HFF-Myc (cell line): ENCODE results near the gene ENOX1.

Source experiments
- DNase-seq: peaks from one replicate; pipeline ENCODE4 v3.0.0-alpha.2; 2011; ENCODE audit warnings: low read depth; ENCODE audit errors: extremely low read depth
- H3K4me3 ChIP-seq: replicated peaks from 2 replicates; pipeline ENCODE4 v1.5.1; 2011; ENCODE audit warnings: low read depth, mild to moderate bottlenecking, control low read depth, low read length
- TF ChIP-seq, protein P1 (sequence below): IDR thresholded peaks from 2 replicates; pipeline ENCODE4 v1.5.1; 2012; ENCODE audit warnings: mild to moderate bottlenecking, low read depth, low read length, control low read depth; ENCODE audit errors: missing control alignments

ENOX1 gene

DNA sequence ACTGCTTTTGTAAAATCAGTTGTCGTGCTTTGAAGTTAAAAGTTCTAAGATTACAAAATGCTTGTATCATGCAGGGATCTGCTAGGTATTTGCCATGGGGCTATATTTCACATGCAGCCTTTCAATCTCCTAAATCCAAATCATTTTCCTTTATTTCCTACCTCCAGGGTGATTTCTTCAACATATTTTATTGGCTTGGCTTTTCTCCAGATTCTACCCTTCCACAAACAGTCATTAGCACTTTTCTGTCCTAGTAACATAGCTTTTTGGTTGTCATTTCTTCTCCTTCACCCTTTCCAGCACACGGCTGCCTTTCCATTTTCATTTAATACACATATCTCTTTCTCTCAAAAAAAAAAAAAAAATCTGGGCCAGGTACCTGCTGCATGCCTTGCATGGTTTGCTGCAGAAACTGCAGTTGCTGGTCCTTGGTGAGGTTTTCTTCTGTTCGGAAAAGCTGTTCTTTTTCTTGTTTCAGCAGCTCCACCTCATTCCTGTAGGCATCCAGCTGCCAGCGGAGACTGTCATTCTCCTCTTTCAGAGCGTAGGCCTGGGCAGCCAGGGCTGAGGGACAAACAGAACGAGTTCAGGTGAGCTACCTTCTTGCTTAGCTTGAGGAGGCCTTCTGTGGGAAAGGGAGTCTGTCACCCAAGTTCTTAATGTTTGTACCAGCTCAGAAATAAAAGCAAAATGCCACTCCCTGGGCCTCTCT, 488.6 kb downstream of the ENOX1 start:
- H3K4me3 ChIP-seq: no peak overlapping the region
- TF ChIP-seq, protein P1, sequence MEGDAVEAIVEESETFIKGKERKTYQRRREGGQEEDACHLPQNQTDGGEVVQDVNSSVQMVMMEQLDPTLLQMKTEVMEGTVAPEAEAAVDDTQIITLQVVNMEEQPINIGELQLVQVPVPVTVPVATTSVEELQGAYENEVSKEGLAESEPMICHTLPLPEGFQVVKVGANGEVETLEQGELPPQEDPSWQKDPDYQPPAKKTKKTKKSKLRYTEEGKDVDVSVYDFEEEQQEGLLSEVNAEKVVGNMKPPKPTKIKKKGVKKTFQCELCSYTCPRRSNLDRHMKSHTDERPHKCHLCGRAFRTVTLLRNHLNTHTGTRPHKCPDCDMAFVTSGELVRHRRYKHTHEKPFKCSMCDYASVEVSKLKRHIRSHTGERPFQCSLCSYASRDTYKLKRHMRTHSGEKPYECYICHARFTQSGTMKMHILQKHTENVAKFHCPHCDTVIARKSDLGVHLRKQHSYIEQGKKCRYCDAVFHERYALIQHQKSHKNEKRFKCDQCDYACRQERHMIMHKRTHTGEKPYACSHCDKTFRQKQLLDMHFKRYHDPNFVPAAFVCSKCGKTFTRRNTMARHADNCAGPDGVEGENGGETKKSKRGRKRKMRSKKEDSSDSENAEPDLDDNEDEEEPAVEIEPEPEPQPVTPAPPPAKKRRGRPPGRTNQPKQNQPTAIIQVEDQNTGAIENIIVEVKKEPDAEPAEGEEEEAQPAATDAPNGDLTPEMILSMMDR: no peak
- no peak for DNase-seq

DNA sequence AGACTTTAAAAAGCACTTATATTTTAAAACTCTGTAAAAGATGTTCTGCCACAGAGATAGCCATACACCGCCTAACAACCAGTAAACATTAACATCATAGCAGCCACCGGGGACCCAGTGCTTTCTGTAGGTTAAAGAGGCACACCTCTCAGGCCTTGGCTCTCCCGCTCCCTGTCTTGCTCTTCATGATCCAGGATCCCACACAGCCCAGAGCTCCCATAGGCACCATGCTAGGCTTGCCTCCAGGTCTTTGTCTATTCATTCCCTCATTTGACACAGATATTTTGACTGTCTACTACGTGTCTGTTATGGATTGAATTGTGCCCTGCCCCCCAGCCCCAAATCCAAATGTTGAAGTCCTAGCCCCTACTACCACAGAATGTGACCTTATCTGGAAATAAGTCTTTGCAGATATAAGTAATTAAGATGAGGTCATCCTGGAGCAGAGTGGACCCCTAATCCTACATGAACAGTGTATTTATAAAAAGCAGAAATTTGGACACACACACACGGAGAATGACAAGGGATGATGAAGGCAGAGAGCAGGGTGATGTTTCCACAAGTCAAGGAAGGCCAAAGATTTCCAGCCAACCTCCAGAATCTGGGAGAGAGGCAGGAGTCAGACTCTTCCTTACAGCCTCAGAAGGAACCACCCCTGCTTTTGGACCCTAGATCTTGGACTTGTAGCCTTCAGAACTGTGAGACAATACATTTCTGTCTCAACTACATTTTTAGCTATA, 490.8 kb downstream of the ENOX1 start:
- TF ChIP-seq, protein P1: no peak
- no peak overlapping the region for H3K4me3 ChIP-seq
- no peak for DNase-seq

DNA sequence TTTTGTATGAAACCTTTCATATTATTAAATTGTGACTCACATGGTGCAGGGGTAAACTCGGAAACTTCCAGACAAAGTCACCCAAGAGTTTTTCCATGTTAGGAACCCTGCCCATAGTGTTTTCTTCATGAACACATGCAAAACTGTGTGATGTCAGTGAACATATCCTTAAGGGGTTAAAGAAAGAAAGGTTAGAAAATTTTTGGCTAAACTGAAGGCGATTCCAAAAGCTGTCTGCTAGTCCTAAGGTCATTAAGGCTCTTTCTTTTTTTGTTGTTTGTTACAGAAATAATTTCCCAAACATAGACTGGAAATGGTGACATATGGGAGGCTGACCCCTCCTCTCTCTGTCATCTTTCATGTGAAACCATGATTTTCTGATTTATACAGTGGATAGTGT, 491.5 kb downstream of the ENOX1 start:
- H3K4me3 ChIP-seq: no peak overlapping the region
- TF ChIP-seq, protein P1: no peak
- no peak for DNase-seq

DNA sequence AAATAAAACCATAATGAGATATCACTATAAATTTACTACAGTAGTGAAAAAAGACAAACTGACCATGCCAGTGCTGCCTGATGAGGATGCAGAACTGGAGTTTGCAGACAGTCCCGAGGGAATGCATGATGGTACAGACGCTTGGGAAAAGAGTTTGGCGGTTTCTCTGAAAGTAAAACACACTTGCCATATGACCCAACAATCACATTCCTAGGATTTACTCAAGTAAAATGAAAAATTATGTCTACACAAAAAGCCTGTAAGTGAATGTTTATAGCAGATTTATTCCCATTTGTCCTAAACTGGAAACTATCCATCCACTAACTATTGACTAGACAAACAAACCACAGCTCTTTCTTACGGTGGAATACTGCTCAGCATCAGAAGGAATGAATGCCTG, 492.4 kb downstream of the ENOX1 start:
- TF ChIP-seq, protein P1: no peak
- no peak overlapping the region for H3K4me3 ChIP-seq
- DNase-seq: no peak

DNA sequence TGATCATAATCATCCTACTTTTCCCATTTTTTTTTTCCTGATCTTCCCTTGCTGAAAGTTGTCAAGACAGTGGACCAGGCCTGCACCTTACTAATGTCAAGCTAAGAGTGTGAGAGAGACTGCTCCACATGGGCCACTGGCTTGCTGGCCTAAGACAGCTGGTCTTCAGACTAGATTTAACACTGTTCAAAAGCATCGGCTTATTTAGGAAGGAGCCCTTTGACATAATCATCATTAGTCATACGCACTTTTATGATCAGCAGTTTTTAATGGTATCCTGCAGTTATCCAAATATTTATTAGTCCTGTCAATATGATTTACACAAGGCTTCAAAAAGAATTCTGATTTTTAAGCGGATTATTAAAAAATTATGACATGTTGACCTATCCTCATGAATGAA, 492.8 kb downstream of the ENOX1 start:
- TF ChIP-seq, protein P1: no peak
- no peak overlapping the region for H3K4me3 ChIP-seq
- no peak for DNase-seq

DNA sequence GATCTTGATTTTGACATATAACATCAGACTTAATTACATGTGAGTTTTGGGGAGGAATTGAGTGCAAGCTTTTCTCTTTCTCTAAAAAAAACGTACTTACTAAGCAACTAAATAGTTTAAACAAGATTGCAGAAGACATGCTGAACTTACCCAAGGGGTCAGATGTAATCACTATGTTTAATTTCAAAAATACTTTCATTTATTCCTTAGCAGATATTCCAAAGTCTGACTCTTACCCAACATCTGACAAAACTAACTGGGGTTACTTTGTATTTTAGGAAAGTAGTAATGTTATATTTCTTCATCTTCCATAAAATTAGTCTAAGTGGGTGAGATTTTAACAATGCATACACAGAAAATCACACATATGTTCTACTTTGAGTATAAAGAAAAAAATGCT, 493.2 kb downstream of the ENOX1 start:
- TF ChIP-seq, protein P1: no peak
- DNase-seq: no peak
- H3K4me3 ChIP-seq: no peak overlapping the region
